GM19468 (cell line): Measurements from ENCODE around the gene TMEM106C.

Experiments used
- ATAC-seq: cut with Tn5 transposase; IDR thresholded peaks from one replicate; pipeline ENCODE4 v1.9.1; 2021; ENCODE audit warnings: mild to moderate bottlenecking, moderate library complexity, moderate number of reproducible peaks; ENCODE audit not compliant: unreplicated experiment; ENCODE audit errors: extremely low read depth

TMEM106C gene

DNA sequence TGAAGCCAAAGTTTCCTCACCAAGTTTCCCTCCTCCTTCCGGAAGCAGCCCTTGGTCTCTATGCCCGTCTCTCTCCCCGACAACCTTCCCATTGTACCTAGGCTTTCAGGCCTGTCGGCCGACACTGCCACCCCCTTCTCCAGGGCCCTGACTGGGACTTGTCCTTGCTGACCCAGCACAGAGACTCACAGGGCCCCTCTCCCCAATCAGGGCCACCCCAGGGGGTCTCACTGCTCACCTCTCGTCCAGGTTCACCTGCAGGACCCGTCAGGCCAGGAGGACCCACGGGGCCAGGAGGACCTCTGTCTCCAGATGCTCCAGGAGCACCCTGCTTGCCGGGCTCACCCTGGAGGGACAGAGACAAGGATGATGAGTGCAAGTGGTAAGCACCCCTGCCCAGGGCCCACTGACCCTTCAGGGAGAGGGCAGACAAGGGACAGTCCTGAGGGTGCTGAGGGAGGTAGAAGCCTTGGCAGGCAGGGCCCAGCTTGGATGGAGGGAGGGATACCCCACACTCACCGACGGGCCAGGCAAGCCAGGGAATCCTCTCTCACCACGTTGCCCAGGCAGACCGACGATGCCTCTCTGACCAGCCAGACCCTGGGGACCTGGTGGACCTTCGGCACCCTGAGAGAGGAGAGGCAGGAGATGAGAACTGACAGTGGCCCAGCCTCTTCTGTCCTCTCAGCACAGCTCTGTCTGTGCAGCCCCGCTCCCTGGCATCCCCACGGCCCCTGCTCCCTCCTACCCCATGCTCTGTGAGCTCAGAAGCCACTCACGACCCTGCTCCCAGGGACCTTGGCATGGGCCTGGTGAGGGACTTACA is 14.6 kb downstream of the TMEM106C start:
- ATAC-seq = no peak

DNA sequence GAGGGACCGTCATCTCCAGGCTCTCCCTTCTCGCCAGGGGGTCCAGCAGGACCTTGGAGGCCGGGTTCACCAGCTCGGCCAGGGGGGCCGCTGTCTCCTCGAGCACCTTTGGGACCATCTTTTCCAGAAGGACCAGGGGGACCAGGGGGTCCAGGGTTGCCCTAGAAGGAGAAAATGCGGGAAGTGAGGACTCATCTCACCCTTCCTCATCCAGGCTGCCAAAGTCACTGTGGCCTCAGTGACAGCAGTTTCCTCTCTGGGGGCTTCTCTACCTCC is 15.1 kb downstream of the TMEM106C start:
- no peak for ATAC-seq

DNA sequence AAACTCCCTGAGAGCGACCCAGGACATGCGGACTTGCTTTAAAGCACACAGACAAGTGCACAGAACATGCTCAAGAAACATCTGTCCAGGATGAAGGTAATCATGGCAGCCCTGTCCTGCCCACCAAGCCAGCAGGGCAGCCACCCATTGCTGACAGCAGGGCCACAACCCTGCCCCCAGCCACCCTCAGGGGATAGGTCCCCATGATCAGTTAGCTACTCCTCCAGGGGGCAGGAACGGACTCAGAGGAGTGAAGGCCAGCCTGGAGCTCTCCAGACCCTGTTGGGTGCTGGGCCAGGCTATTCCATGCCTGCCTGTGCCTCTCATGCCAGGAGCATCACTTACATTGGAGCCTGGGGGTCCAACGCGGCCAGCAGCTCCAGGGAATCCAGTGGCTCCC is 15.8 kb downstream of the TMEM106C start:
- ATAC-seq = no peak

DNA sequence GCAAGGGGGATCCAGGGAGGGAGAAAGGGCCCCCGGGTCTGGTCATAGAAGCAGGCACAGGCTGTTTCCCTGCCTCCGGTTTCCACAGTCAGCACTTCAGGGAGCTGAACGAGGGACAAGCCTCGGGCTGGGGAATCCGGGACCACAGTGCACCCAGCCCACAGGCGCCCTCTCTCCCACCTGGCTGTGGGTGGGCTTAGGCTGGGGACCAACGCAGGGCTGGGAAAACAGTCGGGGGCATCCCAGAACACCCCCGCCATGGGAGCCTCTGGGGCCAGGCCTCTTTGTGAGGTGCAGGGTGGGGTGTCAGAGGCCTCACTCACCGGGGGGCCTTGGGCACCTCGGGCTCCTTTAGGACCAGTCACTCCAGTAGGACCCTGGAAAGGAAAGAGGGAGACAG is 16.3 kb downstream of the TMEM106C start:
- ATAC-seq = no peak

DNA sequence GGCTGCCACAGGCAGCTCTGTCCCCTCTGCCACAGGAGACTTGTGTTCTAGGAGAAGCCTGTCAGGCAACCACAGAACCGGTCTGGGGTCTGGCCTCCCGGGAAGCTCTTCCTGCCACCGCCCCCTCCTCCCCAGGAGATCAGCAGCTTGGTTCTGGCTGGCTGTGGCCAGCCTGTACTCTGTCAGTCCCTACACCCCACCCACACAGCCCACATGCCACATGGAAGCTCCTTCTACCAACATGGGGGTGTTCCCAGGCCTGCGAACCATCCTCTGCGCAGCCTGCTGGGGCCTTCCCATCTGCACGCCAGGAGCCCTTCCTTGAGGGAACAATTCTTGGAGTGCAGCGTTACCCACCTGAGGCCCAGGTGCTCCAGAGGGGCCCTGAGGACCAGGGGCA is 16.8 kb downstream of the TMEM106C start:
- no peak for ATAC-seq

DNA sequence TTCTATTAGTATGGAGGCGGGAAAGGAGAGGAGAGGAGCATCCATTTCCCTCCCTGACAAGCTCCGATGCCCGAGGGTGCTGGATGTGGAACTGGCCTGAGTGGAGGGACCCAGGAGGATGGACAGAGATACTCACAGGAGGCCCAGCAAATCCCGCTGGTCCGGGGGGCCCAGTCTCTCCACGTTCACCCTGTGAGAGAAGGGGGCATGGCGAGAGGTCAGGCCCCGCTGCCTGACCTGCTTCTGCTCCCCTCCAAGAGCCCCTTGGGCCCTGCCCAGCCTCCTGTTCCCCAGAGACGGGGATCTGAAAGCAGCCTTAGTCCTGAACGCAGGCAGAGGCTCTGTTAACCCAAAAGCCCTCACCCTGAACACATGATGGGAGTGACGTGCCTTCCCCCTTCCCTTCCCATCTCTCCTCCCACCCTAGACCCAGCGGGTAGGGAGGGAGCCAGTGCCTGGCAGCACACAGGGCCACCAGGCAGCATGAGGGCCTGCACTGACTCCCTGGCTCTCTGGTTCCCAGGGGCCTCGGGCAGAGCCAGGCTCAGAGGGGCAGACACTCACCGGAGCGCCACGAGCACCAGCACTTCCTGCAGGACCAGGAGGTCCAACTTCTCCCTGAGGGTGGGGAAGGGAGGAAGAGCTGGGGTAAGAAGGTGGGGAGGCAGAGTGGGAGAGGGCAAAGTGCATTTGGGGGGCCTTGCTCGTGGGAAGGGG is 17.5 kb downstream of the TMEM106C start:
- no peak for ATAC-seq

DNA sequence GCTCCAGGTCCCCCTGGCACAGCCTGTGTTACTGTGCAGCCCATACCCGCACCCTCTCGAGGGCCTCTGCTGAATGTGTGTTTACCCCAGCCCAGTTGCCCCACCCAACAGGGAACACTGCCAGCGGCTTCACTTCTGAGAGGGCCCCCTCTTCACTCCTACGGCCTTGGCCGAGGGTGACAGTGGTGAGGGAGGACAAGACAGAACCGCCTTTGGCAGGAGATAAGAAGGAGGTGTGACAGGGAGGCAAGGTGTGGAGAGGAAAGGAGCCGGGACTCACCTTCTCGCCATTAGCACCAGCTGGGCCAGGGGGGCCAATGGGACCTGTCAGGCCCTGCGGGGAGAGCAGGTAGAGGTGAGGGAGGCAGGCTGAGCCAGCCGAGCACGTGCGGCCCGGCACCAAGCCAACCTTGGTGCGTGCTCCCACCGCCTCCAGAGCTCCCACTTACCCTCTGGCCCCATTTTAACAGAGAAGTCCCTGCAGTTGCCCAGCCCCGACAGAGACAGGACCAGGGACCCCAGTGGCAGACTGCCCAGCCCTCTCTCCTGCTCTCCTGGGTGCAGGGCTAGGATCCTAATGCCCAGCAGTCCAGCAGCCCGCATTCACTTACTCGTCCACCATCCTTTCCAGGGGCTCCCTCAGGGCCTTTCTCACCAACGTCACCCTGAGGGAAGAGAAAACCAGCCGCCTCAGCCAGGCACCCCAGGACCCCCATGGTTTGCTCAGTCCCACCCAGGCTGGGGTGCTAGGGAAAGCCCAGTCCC is 18.3 kb downstream of the TMEM106C start:
- no peak for ATAC-seq

DNA sequence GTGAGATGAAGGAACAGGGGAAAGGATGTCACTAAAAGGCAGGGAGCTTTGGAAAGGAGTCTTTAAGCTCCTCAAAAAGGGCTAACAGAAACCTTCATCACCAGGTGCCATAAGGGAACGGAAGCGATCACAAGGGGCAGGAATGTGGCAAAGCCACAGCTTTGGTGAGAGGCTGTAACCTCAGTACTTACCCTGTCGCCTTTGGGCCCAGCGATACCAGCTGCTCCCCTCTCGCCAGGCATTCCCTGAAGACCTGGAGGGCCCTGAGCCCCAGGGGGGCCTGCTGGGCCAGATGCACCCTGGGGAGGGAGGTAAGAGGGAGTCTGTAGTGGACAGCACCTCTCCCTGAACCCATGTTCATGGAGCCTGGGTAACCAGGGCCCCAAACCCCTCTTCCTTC is 18.9 kb downstream of the TMEM106C start:
- ATAC-seq = no peak

DNA sequence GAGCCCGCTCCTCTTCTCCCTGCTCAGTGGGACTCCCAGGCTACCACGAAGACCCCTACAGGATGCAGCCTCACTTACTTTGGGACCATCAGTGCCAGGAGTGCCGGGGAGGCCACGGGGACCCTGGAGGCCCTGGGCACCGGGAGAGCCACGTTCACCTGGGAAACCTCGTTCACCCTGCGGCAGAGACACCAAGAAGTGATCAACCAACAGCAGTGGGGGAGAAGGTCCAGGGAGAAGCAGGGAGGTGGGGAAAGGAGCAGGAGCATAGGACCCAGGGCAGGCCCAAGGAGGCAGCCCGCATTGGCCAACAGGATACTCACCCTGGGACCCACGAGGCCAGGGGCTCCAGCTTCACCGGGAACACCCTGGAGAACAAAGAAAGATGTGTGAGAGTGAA is 19.4 kb downstream of the TMEM106C start:
- ATAC-seq = no peak

DNA sequence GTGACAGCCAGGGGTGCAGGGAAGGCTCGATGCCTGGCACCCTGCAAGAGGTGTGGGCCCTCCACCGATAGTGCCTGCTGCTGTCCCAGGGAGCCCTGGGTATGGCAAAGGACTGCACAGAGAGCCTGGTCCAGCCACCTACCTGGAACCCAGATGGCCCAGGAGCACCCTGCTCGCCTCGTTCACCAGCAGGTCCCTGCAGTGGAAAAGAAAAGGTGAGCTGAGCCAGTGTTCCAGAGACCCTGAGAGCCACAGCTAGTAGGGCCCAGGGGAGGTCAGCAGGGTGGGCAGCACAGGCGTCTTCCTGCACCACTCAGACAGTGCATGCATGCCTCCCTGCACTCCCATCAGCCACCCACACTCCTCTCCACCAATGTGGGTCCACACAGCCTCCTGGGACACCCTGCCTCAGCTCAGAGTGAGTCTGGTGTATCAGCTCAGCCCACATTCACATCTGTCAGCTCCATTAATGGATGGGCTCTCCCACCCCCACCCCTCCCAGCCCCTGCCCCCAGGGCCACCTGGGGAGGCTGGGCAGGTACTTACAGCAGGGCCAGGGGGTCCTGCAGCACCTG is 20.2 kb downstream of the TMEM106C start:
- ATAC-seq = no peak

DNA sequence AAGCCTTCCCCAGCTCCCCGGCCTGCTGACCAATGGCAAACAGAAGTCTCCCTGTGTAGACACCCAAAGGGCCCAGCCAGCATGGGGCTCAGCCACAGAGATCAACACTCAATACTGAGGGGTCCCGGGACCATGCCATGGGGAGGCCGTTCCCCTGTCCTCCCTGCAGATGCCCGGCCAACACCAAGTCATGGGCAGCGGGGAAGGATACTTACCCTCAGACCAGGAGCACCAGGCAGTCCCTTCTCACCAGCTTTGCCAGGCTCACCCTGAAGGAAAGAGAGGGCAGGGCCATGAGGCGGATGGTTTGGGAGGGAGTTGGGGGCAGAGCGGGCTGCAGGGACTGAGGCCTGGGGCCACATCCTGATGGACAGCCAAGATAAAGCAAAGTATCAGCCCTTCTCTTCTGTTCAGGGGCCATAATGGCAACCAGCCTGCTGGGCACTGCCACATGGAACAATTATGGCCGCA is 21.0 kb downstream of the TMEM106C start:
- ATAC-seq = no peak

DNA sequence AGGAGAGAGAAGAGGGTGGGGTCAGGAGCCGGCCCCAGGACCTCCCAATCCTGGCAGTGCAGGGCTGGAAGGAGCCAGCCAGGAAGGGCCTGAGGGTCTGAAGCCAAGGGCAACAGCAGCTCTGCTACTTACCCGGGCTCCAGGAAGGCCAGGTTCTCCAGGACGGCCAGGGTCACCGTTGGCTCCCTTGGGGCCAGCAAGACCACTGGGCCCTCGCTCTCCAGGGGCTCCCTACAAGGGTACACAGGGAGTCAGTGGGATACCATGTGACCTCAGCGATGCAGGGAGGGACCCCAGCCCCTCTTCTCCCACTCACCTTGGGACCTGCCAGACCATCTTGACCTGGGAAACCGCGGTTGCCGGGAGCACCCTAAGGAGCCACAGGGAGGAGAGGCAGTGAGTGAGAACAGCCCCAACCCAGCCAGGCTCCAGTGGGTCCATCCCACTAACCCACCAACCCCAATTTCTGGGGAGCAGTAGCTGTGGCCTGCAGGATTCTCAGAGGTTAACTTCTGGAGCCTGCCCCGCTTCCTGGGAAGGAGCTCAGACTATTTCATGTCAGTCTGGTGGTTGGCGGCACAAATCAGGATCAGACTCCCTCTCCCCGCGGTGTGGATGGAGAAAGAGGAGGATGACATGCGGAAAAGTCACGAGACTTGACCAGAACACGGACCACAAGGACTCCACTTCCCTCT is 22.3 kb downstream of the TMEM106C start:
- ATAC-seq = no peak

DNA sequence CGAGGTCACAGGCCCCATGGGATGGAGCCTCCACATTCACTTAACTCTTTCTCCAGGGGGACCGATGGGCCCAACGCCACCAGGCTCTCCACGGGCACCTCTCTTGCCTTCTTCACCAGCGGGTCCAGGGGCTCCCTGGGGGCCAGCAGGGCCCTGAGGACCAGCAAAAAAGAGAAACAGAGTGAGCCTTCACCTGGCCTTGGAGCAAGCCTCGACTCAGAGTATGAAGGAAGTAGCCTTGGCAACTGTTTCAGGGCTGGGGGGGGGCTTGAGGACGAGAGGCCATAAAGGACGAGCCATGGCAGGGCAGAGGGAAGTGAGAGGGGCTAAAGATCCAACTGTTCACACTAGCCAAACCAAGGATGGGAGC is 22.9 kb downstream of the TMEM106C start:
- ATAC-seq = no peak

DNA sequence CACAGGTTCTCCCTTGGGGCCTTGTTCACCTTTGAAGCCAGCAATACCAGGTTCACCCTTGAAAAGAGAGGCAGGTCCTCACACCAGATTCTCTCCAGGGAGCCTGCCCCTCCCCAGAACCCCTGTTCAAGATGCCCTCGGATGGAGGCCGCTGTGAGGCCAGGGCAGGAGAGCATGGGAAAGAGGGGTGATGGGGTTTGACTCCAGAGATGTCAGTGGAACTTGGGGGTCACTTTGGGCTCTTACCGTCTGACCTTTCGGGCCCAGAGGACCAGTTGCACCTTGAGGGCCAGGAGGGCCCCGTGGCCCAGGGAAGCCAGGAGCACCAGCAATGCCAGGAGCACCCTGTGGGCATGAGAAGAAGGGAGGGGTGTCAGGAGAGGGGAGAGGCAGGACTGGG is 23.4 kb downstream of the TMEM106C start:
- ATAC-seq = no peak

DNA sequence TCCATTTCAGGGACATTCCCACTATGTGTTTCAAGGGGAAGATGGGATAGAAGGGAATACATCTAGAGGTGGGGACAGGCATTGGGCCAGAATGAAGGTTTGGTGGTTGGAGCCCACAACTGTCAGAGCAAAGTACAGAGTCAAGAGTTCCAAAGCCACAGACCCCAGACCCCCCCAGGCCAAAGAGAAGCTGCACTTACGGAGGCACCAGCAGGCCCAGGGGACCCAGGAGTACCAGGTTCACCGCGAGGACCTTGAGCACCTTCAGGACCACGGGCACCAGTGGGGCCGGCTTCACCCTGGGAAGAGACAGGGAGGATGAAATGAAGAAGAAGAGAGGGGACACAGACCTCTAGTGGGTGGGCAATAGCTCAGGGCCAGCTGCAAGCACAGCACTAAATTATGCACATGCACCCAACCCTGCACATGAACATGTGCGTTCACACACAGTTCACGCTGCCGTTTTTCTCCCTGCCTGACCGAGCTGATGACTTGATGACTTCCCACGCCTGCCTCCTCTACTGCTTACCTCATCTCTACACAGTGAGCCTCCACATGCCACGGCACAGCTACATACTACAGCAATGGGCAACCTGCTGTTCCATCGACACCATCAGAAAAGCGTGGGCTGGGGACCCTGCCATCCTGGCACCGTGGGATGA is 24.1 kb downstream of the TMEM106C start:
- no peak for ATAC-seq

DNA sequence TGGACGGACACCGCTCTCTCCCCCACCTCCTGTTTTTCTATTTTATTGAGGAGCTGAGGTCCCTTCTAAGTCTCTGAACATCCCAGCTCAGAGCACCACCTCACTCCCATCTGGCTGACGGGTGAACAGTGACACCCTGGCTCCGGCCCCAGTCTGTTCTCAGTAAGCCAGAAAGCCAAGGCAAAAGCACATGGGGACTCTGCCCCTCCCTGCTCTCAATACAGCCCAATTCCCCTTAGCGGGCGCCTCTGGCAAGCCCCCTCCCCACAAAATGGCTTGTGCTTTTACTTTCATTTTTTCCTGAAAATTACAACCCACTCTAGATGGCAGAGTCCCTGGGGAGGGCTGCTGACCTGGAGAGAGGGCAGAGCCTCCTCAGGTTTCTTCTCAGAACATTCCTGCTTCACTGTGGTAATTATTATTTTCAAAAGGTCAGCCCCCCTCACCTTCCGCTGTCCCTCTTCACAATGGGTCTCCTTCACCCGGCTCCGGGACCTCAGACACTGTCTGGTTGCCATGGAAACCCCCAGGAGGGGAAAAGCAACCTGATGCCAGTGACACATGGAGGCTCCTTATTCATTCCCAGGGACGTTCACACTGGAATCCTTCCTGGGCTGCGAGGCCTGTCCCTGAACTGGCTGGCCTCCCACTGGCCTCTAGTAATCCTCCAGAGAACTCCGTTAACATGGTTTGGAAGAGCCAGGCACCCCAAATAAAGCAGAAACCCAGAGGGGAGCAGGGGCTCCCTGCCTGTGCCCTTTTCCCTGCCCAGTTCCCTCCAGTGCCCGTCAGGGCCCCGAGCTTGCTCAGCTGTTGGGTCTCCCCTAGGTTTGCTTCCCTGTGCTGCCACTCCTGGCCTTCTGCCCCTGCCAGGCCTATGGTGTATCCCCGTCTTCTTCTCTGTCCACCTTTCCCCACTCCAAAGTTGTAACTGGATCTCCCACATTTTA is 25.0 kb downstream of the TMEM106C start:
- no peak for ATAC-seq

DNA sequence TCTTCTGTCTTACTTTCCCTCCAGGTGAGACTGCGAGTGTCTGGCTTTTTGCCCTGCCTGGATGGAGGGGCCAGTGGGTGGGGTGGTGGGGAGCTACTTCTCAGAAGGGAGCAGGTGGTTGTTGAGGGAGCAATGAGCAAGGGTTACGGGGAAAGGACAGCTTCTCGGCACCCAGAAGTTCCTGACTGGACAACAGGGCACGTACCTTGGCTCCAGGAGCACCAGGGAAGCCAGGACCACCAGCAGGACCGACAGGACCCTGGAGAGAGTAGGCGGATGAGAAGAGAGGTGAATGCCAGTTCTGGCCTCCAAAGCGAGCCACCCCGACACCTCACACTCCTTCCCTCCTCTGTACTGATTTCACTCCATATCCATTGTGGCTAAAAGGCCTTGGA is 25.6 kb downstream of the TMEM106C start:
- ATAC-seq = no peak

DNA sequence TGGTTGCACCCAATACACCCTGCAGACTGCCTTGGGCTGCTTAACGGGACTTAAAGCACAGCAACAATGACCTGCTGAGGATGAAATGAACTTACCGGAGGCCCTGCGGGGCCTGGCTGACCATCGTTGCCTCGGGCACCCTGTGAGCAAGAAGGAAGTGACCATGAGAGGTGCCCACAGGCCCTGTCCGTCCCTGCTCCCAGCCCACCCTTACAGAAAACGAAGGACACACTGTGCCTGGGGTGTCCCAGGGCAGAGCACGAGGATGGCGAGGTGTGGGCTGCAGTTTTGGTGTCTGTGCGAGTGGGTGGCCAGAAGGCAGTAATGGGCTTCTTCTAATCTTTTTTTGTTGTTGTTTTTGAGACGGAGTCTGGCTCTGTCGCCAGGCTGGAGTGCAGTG is 26.3 kb downstream of the TMEM106C start:
- ATAC-seq = no peak
